BJ (cell line): ENCODE data around the gene SULT1A2. TPM values are rescaled to one million over a fixed set of nuclear protein-coding genes. Genes with fewer than 3 reads are reported as not detected.
A peak's percentile ranks its signal among the peaks of the same experiment; 100 is the strongest.
"Not testable (repeated sequence)": the region's sequence is repeated elsewhere in the genome, so short reads cannot be mapped to it uniquely, and the experiment has no call there.

Source experiments
- CTCF ChIA-PET: fragments of 350-600 bp; formaldehyde crosslinking; extraction: SDS; loops from one replicate; lab custom pipeline; 2021; ENCODE audit warnings: antibody characterized with exemption, inconsistent platforms; lab: Yijun Ruan, JAX
- POLR2A ChIA-PET: fragments of 300-600 bp; sonication (Branson Sonifier 250); formaldehyde crosslinking; extraction: SDS; loops from one replicate; lab custom pipeline; 2021; ENCODE audit warnings: antibody characterized with exemption; lab: Charles Lee
- DNase-seq: peaks from one replicate; pipeline ENCODE4 v3.0.0-alpha.2; 2011; ENCODE audit warnings: low read depth
- H3K27me3 ChIP-seq: 2 replicates; pipeline ENCODE4 v1.6.0; 2011; ENCODE audit warnings: low read length; ENCODE audit not compliant: control insufficient read depth, insufficient read depth
- H3K36me3 ChIP-seq: 2 replicates; pipeline ENCODE4 v1.5.1; 2011; ENCODE audit warnings: low read length; ENCODE audit not compliant: control insufficient read depth, insufficient read depth
- H3K4me3 ChIP-seq: 2 replicates; pipeline ENCODE4 v1.5.1; 2011; ENCODE audit warnings: low read depth, mild to moderate bottlenecking, control low read depth, low read length
- polyA plus RNA-seq: library from polyadenylated mRNA; depleted of rRNA; stranded (reverse); fragments of >200 nt; gene quantifications from 2 replicates; pipeline ENCODE4 v1.2.3, GENCODE V29; 2011
- TF ChIP-seq, protein P1 (sequence below): IDR thresholded peaks from 2 replicates; pipeline ENCODE4 v1.5.1; 2011; ENCODE audit warnings: low read depth, mild to moderate bottlenecking, control low read depth, inconsistent platforms, low read length, moderate library complexity; ENCODE audit not compliant: insufficient read depth

SULT1A2 gene
- polyA plus RNA-seq, 1 experiment: not detected

GRCh38 chr16:28621481-28622155 is 24.8 kb upstream of the SULT1A2 start:
- ChIA-PET CTCF (no interaction called here), POLR2A (no interaction called here)
- TF ChIP-seq, protein P1, sequence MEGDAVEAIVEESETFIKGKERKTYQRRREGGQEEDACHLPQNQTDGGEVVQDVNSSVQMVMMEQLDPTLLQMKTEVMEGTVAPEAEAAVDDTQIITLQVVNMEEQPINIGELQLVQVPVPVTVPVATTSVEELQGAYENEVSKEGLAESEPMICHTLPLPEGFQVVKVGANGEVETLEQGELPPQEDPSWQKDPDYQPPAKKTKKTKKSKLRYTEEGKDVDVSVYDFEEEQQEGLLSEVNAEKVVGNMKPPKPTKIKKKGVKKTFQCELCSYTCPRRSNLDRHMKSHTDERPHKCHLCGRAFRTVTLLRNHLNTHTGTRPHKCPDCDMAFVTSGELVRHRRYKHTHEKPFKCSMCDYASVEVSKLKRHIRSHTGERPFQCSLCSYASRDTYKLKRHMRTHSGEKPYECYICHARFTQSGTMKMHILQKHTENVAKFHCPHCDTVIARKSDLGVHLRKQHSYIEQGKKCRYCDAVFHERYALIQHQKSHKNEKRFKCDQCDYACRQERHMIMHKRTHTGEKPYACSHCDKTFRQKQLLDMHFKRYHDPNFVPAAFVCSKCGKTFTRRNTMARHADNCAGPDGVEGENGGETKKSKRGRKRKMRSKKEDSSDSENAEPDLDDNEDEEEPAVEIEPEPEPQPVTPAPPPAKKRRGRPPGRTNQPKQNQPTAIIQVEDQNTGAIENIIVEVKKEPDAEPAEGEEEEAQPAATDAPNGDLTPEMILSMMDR: no peak
- DNase-seq: no peak
- no peaks in the 10 kb centered on the region for H3K36me3 ChIP-seq
- no peak overlapping the region for H3K4me3 ChIP-seq
- H3K27me3 ChIP-seq: no peaks in the 10 kb centered on the region; the same call in 1 of the 2 replicates

- POLR2A ChIA-PET, H3K36me3 ChIP-seq, DNase-seq, H3K4me3 ChIP-seq, H3K27me3 ChIP-seq, CTCF ChIA-PET: not testable (repeated sequence)
Observed at GRCh38 chr16:28620316-28620715, 23.5 kb upstream of the SULT1A2 start.

DNA sequence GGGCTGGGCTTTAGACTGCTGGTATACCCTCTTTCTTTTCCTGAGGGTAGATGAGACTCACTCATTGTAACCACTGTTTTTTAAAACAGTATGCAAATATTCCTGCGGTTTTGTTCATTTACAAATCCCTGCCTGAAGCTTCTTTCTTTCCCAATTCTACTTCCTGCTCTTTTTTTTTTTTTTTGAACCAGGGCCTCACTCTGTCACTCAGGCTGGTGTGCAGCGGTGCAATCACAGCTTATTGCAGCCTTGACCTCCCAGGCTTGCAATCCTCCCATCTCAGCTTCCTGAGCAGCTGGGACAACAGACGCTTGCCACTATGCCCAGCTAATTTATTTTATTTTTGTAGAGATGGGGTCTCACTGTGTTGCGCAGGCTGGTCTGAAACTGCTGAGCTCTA is 21.0 kb upstream of the SULT1A2 start:
- no peak for DNase-seq
- CTCF ChIA-PET: no interaction called here

DNA sequence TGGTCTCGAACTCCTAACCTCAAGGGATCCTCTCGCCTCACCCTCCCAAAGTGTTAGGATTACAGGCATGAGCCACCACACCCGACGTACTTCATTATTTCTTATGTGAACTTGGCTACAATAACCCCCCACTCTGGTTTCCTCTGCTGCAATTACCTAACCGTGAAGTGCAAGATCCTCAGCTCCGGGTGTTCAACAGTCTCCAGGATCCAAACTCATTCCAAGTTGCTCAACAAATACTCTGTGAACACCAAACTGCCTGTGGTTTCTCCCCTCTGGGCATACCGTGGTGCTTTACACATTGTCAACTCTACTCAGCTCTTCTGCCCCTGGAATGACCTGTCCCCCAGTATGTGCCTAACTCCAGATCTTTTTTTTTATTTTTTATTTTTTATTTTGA is 19.8 kb upstream of the SULT1A2 start:
- no peak for DNase-seq
- POLR2A ChIA-PET: no interaction called here
- TF ChIP-seq, protein P1: no peak
- Histone ChIP-seq H3K27me3 (no peaks in the 10 kb centered on the region; the same call in 1 of the 2 replicates), H3K36me3 (no peaks in the 10 kb centered on the region), H3K4me3 (no peak overlapping the region)
- CTCF ChIA-PET: interaction anchor here (0.6 to 1.4 kb wide), 6 partner anchors 12 to 1052 kb away, joined by 3 to 10 read pairs (median 4); partner anchors contain the start of genes APOBR and CLN3

More for the DNA sequence above, 21.0 kb upstream of the SULT1A2 start:
- Histone ChIP-seq H3K4me3 (no peak overlapping the region), H3K36me3 (no peaks in the 10 kb centered on the region), H3K27me3 (no peaks in the 10 kb centered on the region; the same call in 1 of the 2 replicates)
- TF ChIP-seq, protein P1: no peak
- POLR2A ChIA-PET: no interaction called here

DNA sequence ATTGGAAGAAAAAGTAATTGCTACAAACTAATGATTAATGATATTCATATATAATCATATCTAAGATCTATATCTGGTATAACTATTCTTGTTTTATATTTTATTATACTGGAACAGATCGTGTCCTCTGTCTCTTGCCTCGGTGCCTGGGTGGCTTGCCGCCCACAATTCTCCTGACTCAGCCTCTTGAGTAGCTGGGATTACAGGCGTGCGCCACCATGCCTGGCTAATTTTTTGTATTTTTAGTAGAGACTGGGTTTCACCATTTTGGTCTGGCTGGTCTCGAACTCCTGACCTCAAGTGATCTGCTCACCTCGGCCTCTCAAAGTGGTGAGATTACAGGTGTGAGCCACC is 19.4 kb upstream of the SULT1A2 start:
- POLR2A ChIA-PET, H3K4me3 ChIP-seq, H3K27me3 ChIP-seq, DNase-seq, H3K36me3 ChIP-seq: not testable (repeated sequence)
- CTCF ChIA-PET: interaction anchor here (0.6 to 1.4 kb wide), 6 partner anchors 12 to 1052 kb away, joined by 3 to 10 read pairs (median 4); partner anchors contain the start of genes APOBR and CLN3

GRCh38 chr16:28615486-28616223 is 18.8 kb upstream of the SULT1A2 start:
- H3K36me3 ChIP-seq, H3K4me3 ChIP-seq, POLR2A ChIA-PET, H3K27me3 ChIP-seq, DNase-seq: not testable (repeated sequence)
- TF ChIP-seq, protein P1: peak; percentile 65
- CTCF ChIA-PET: interaction anchor here (1.0 to 1.4 kb wide), 4 partner anchors 11 to 338 kb away, joined by 3 to 8 read pairs (median 4); partner anchors contain the start of gene CLN3

GRCh38 chr16:28614561-28614960 is 17.7 kb upstream of the SULT1A2 start:
- H3K27me3 ChIP-seq, CTCF ChIA-PET, DNase-seq, H3K36me3 ChIP-seq, H3K4me3 ChIP-seq, POLR2A ChIA-PET: not testable (repeated sequence)

DNA sequence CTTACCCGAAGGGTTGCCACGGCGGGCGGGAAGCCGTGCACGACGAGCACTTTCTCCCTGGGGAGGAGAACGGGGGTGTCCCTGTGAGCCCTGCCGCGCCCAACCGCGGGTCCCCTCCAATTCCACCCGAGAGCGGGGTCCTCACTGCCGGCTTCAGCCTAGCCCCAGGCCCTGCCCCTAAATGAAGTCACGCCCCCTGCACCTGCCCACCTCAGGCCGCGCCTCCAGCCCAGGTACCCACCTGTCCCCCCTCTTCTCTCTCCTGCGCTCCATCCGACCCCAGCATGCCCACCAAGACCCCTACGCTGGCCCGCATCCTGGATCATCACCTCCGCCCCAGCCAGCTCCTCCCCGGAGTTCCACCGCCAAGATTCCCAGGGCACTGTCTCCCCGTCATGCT is 17.1 kb upstream of the SULT1A2 start:
- H3K4me3 ChIP-seq, H3K36me3 ChIP-seq, POLR2A ChIA-PET, H3K27me3 ChIP-seq, DNase-seq, CTCF ChIA-PET: not testable (repeated sequence)
